HG03175 (cell line): ENCODE results near the gene MAST4.
A peak's percentile ranks its signal among the peaks of the same experiment; 100 is the strongest.
"Not testable (repeated sequence)": the region's sequence is repeated elsewhere in the genome, so short reads cannot be mapped to it uniquely, and the experiment has no call there.

Experiments used
- ATAC-seq: cut with Tn5 transposase; IDR thresholded peaks from one replicate; pipeline ENCODE4 v1.9.1; 2021; ENCODE audit warnings: mild to moderate bottlenecking, moderate library complexity; ENCODE audit not compliant: unreplicated experiment

Gene MAST4

DNA sequence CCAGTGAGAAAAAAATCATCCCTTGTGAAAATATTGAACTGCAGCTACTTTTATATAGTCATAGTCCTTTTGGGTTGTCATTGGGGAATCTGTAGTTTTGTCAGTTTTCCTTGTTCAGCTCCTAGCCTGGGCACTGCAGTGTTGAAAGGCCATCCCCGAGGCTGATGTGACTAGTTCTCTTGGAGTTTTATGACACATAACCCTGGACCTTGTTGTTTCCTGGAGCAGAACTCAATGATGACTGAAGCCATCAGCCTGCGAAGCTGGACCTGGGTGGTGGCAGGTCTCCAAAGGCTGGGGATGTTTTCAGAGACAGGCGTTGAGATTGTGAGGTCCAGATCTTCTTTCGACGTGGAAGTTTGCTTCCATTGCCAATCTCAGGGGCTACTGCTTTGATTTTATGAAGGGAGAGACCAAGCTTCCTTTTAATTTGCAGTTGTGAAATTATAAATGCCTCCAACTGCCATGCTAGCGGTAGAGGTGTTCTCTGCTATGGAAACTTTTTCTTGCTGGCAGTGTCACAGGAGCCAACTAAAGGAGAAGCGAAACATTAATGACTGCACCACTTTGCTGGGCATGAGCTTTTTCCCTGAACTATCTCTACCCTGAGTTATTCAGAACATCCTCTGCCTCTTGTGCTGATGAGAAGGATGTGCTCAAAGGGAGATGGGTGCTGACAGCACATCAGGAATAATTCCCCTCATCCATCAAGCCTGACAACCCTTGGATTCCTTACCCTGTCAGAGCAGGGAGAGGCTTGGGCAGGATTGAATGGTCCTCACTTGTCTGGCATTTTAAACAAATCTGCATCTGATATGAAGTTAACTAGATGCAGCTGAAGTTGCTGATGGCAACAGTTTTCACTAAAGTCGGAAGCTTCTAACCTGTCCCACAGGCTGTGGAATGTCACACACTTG, 209.6 kb downstream of the MAST4 start:
- no peak for ATAC-seq

GRCh38 chr5:66807743-66808142, 211.6 kb downstream of the MAST4 start:
- no peak for ATAC-seq

- ATAC-seq, result no peak
Observed at GRCh38 chr5:66808663-66809062, 212.5 kb downstream of the MAST4 start.

GRCh38 chr5:66810151-66810550, 214.0 kb downstream of the MAST4 start:
- no peak for ATAC-seq

DNA sequence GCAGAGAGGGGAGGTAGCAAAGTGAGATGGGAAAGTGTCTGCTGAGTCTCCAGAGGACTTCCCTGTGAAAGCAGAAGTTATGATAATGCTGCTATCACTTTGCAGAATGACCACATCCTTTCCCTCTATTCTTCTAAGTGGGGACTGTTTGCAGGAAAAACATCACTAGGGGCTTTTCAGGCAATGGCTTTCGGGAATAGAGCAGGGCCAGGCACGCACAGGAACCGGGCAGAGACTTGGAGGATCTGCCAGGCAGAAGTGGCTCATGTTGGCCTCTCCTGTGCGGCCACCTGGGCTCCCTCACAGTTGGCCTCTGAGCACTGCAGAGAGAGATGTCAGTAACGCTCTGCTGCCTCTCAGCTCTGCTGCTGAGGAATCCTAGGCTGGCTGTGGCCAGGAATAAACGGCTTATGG, 214.7 kb downstream of the MAST4 start:
- no peak for ATAC-seq

GRCh38 chr5:66812291-66812690, 216.1 kb downstream of the MAST4 start:
- ATAC-seq, result no peak

DNA sequence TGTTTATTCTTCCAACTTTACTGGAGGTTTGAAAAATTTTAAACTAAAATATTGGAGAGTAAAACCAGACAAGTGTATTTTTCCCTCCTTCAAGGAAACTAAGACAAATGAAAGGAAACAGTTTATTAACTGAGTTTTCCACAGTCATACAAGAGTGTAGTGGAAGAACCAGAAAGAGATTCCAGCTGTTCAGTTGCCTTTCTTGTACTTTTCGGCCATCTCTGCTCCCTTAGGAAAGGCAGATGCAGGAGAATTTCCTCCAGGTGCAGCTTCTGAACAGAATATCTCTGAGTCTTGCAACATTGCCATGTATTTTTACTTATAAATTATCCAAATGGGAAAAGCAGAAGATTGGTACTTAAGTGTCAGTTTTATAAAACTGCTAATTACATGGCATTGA, 217.1 kb downstream of the MAST4 start:
- ATAC-seq, result no peak

- peak; percentile 65 for ATAC-seq
Observed at GRCh38 chr5:66814146-66814991, 218.2 kb downstream of the MAST4 start.

DNA sequence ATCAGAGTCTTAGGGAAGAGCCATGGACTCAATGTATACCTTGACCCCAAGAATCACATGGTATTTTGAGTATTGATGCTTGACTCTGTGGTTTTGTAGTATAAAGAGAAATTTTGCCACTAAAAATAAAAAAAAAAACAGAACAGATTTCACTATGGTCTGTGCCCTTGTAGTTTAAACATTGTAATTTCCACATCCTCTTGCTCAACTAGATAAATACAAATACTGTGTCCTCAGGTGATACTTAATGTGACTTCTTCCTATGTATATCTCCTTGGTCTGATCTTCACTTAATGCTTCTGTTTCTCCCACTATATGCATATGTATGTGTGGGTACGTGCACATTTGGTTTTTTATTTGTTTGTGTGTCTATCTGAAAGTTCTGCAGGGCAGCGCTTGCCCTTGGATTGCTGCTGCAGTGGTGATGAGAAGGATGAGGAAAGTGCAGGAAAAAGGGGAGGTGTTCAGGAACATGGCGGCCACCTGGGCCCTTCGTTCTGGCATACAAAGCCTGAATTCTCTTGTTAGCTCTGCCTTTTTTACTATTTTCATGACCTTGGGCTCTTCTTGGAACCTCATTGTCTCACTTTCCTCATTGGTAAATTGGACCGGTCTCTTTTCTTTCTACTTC, 222.2 kb downstream of the MAST4 start:
- no peak for ATAC-seq

- no peak for ATAC-seq
Observed at GRCh38 chr5:66818935-66819328, 222.7 kb downstream of the MAST4 start.

DNA sequence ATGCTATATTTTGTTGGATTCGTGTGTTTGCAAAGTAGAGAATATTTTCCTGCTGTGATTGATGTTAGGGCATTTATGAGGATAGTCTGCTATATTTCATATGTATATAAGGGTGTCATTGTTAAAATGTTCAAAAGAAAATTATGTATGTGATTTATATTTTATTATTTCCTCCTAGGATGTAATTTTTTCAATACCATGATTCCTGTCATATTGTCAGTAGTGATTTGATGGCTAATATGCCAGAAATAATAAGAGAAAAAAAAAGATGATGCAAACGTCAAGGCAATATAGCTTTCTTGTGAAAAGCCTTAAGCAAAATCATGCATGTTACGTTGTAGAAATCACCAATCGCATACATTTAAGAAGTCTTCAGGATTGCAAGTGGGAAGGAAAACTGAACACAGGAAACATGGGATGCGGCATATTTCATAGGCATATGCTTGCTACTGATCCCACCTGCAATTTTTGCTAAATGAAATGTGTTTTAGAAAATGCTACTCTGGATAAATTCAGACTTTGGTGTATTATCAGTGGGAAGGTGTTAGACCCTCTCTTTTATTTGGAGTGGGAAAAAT, 224.5 kb downstream of the MAST4 start:
- no peak for ATAC-seq

- no peak for ATAC-seq
Observed at GRCh38 chr5:66821688-66822429, 225.7 kb downstream of the MAST4 start.

DNA sequence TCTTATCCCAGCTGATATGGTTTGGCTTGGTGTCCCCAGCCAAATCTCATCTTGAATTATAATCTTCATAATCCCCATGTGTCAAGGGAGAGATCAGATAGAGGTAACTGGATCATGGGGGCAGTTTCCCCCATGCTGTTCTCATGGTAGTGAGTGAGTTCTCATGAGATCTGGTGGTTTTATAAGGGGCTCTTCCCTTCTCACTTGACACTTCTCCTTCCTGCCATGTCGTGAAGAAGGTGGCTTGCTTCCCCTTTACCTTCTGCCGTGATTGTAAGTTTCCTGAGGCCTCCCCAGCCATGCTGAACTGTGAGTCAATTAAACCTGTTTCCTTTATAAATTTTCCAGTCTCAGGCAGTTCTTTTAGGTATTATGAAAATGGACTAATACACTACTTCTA, 226.7 kb downstream of the MAST4 start:
- not testable (repeated sequence) for ATAC-seq

GRCh38 chr5:66824476-66824875, 228.3 kb downstream of the MAST4 start:
- ATAC-seq, result no peak

DNA sequence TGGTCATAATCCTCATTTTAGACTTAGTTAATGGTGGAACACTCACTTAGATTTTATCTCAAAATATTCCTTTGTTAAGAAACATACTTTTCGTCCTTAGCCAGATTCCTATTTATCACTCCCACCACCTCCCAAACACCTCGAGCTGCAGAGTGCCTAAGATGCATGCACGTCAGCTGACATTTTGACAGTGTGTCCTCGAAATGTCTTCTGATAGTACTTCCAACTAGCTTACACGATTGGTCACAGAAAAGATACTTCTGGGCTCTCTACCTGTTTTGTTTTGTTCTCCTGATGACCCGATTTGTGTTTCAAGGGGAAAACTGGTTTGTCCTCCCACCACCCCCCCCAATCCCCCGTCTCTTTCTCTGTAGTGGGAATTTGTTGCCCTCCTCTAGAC, 230.1 kb downstream of the MAST4 start:
- no peak for ATAC-seq

DNA sequence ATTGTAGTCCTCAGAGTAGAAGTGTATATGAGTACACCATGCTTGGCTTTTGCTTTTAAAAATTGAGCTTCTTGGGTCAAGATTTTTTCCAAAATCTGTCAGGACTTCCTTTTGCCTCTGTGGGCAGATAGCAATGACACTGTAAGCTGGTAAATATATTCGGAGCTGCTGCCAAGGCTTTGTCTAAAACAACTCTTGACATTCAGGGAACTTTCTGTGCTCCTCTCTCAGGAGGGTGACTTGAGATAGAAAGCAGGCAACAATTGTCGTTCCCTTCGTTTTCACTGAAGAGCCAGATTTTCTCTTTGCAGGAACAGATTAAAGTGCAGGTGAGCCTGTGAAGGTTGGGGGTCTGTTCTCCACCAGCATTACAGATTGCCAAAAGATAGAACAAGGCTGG, 230.5 kb downstream of the MAST4 start:
- ATAC-seq, result no peak

- peak; percentile 45 for ATAC-seq
Observed at GRCh38 chr5:66828046-66828547, 231.9 kb downstream of the MAST4 start.

DNA sequence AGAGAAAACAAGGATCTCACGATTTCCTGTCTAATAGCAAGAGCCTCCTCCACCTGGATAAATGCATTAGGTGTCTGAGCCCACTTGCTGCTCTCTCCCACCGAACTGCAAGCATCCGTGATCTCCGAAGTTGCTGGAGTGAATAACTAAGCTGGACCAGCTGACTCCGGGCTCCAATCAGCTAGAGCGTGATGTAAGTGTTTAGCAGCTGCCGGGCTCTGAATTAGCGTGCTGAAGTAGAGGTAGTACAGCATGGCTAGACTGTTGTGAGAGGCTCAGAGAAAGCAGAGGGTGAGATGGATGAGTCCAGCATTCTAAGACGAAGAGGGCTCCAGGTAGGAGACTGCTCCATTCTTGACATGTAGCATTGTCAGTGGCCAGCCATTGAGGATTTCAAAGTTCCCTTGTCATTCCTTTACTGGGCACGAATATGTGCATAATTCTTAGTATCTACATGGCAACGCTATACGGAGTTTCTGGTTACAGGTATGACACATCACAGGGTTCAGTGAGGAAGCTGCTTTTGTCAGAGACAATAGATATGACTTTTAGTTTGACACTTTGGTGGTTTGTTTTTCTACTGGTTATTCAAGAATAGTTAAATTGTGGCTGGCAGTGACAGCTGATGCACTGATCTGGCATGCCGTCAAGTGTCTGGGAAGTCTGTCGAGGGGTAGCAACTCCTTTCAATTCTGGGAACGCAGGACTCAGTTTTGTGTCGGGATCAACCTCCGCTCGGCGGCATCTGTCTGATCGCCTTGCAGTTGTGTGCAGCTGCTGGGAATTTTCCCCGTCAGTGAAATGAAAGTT, 232.6 kb downstream of the MAST4 start:
- ATAC-seq, result peak; percentile 84

DNA sequence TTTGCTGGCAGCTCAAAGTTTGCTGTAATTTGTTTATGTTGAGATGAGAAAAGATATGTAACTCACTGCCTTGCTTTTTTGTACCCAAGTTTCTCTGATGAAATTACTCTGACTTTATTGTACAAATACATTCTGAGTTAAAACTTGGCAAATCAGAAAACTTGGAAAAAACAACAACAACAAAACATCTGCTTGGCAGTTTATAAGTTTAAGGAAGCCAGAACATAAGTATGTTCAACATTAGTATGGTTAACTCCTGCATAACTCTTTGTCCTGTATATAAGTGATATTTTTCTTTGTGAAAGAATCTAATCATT, 233.1 kb downstream of the MAST4 start:
- no peak for ATAC-seq

DNA sequence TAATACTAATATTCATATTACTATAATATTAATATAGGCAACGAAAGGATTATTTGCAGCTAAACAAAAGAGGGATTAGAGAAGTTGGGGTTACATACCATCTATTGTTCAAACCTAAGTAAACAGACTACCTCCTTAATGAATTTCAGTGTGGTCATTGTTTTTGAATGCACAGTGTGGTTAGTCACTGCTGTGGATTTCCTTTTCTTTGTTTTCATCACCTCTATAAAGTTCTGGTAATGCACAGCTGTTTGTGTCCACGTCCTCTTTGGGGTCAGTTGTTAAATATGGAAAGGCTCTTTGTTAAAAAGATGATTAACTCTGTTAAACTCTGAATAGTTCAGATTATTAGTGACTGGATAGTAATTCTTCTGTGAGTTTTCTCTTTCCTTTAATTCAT, 233.6 kb downstream of the MAST4 start:
- no peak for ATAC-seq
